ENCODE measurements around the gene FAM193A.
"Not testable (repeated sequence)": the region's sequence is repeated elsewhere in the genome, so short reads cannot be mapped to it uniquely, and the experiment has no call there.

Gene FAM193A

GRCh38 chr4:2652415-2653160 lies 116.1 kb downstream of the FAM193A start:
- no peak for DNase-seq

GRCh38 chr4:2660596-2661211 lies 124.3 kb downstream of the FAM193A start:
- no peak for DNase-seq

DNA sequence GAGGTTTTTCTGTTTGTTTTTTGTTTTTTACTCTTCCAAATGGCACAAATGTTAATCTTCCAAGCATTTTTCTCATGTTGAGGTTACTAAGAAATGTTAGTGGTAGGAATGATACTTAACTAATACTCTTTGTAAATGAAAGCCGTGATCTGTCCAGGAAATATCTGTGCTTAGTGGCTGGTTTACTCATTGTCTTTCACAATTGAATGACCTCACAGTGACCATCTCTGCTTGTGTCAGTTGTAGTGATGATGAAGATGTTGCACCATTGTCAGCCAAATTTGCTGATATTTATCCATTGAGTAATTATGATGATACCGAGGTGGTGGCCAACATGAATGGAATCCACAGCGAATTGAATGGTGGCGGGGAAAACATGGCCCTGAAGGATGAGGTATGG lies 126.2 kb downstream of the FAM193A start:
- DNase-seq: no peak

DNA sequence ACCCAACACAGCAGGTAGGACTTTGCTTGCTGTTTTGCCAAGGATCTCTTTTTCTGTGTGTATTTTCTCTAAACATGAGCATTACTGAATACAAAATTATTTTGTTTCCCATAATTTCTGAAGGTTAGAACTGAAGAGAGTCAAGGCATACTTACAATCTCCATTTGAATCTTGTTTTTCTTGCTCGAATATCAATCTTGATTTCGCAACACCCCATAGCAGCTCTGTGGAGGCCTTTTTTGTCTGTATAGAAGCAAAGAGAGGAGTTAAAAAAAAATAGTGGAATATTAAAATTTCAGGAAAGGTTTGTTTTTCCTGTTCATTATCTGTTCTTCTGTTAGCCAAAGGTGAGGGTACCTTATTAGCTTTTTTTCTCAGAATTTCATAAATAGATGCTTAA lies 126.8 kb downstream of the FAM193A start:
- DNase-seq: no peak

DNA sequence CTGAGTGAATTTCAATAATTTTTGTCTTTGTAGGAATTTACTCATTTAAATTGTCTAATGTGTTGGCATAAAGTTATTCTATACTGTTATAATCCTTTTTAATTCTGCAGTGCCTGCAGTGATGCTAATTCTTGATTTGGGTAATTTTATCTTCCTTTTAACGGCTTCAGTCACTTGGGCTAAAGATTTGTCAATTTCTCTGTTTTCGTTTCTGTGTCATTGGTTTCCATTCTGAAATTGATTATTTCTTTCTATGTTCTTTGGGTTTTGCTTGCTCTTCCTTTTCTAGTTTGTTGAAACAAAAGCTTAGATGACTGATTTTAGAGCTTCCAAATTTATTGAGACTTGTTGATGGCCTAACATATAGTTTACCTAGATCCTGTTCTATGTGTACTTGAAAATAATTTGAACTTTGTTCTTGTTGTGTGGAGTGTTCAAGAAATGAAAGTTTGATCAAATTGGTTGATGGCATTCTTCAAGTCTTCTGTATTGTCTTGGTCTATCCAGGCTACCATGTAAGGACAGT lies 130.3 kb downstream of the FAM193A start:
- no peak for DNase-seq

DNA sequence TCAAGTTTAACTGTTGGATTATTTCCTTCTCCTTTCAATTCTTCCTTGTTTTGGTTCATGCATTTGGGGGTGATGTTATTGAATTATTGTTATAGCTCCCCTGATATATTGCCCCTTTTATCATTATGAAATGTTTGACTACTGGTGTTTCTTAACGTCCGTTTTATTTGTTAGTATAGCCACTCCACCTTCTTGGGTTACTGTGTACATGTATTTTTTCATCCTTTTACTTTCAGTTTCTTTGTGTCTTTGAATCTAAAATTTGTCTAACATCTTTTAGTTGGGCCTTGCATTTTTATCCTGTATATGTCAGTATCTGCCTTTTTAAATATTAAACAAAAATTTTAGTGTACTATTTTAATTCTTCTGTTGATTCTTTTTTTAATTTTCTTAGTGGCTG lies 131.0 kb downstream of the FAM193A start:
- DNase-seq: no peak

GRCh38 chr4:2671267-2671895 lies 134.9 kb downstream of the FAM193A start:
- peak; percentile 60 for DNase-seq

- no peak for DNase-seq
Observed at GRCh38 chr4:2672082-2672481, 135.6 kb downstream of the FAM193A start.

GRCh38 chr4:2672700-2673099 lies 136.3 kb downstream of the FAM193A start:
- no peak for DNase-seq

GRCh38 chr4:2673157-2673556 lies 136.7 kb downstream of the FAM193A start:
- no peak for DNase-seq

- DNase-seq: not testable (repeated sequence)
Observed at GRCh38 chr4:2679762-2680161, 143.3 kb downstream of the FAM193A start.

GRCh38 chr4:2684486-2684885 lies 148.0 kb downstream of the FAM193A start:
- DNase-seq: no peak

DNA sequence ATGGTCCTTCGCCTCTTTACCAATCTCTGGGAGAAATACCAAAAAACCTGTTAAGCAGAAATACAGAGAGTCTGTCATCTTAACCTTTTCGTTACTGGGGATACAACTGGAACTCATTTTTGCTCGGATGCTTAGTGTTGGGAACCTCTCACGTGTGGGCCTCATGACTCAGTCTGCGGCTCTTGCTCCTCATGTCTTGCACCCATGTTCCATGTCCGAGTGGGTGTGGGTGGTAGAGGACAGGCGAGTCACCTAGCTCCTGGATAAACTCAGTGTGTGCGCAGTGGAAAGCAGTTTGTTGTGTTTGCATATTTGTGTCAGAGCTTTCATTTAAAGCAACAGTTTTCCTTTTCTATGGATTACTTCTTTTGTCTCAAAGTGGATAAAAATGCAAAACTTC lies 149.1 kb downstream of the FAM193A start:
- DNase-seq: no peak

GRCh38 chr4:2686379-2687265 lies 150.2 kb downstream of the FAM193A start:
- peak; percentile 93 for DNase-seq

- no peak for DNase-seq
Observed at GRCh38 chr4:2688281-2688680, 151.8 kb downstream of the FAM193A start.

DNA sequence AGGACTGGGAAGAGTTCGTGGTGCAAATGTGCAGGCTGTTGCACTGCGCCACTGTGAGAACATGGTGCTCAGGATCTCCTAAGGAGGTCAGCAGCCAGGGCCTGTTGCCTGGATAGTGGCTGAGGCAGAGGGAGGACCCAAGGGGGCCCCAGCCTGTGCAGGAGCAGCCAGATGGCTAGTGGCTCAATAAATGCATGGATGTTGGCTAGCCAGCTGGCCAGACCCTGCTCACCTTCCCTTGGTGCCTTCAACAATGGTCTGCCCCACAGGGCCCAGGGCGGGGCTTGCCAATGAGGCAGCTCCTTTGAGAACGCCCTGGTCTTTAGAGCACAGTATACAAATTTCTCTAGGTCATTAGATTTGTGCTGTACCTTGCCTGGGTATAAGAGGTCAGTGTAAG lies 152.2 kb downstream of the FAM193A start:
- DNase-seq: no peak

DNA sequence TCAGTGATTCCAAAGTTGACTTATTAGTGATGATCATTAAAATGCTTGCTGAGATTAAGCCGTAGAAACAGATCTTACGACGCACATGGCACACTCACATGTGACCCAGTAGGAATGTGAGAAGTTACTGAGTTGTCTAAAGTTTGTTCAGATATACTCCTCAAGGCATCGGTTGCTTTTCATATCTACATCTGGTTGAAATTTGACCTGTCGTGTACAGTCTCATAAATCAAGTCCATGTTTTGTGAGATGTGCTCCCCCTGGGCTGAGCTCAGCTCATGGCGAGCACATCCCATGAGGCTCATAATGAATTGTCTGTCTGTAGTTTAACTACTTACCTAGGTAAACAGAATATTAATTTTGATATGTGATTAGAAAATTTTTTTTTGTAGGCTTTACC lies 152.7 kb downstream of the FAM193A start:
- no peak for DNase-seq

DNA sequence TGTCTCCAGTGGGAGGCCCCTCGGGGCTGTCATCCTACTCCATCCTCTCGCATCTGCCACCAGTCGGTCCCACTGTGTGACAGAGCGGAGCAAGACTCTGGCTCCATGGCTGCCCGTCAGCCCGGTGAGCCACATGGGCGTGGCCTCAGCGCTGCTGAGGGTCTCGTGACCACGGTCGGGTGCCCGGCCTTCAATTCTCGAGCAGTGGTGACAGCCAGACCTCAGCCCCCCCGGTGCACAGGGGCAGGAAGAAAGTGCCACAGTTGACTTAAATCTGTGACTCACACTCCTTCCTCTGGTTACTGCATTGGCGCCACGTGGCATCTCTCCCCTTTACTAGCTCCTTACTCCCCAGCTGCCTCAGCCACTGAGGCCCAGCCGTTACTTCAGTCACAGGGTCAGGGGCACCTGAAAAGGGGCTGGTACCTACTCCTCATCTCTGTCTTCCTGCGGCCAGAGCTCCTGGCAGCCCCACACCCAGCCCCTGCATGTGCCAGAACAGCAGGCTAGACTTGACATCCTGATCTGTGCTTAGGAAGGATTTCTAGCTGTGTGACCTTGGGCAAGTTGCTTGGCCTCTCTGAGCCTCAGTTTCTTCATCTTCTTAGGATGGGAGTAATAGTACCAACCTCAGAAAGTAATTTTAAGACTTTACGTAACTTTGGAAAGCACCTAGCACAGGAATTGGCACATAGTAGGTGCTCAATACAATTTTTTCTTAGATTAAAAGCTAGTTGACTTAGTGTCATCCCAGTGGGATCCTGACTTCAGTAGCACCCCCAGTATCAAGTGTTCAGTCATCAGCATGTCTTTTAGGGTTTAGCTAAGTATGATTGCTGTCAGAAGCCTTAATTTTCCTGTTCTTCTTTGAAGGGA lies 153.6 kb downstream of the FAM193A start:
- DNase-seq: no peak

- no peak for DNase-seq
Observed at GRCh38 chr4:2691313-2691712, 154.9 kb downstream of the FAM193A start.

- no peak for DNase-seq
Observed at GRCh38 chr4:2691952-2692435, 155.5 kb downstream of the FAM193A start.

DNA sequence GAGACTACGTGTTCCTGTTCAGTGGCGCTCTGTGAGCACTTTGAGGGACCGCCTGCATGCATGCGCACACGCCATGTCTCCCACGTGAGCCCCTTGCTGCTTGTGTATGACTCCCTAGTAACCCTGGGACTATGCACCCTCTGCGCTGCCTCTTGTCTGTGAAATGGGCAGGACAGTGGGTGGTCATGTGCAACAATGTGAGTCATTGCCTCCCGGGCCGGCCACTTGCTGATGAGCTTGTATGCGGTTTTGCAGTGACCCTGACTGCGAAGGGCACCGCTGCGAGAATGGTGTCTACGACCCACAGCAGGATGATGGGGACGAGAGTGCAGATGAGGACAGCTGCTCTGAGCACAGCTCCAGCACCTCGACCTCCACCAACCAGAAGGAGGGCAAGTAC lies 158.2 kb downstream of the FAM193A start:
- no peak for DNase-seq

All from DMS79 (cell line).